HUES48 (cell line): ENCODE results near the gene NPIPA5.
"Not testable (repeated sequence)": the region's sequence is repeated elsewhere in the genome, so short reads cannot be mapped to it uniquely, and the experiment has no call there.

Experiments used
- H3K27ac ChIP-seq: one replicate; pipeline ENCODE4 v1.7.0; 2013; ENCODE audit warnings: low read depth, low read length, inconsistent platforms
- H3K27me3 ChIP-seq: 2 replicates; pipeline ENCODE4 v1.6.1; 2013; ENCODE audit warnings: mild to moderate bottlenecking, low read length; ENCODE audit not compliant: control insufficient read depth, insufficient read depth
- H3K36me3 ChIP-seq: 2 replicates; pipeline ENCODE4 v1.6.1; 2013; ENCODE audit warnings: low read length; ENCODE audit not compliant: control insufficient read depth, insufficient read depth
- H3K4me1 ChIP-seq: 2 replicates; pipeline ENCODE4 v1.6.1; 2013; ENCODE audit warnings: mild to moderate bottlenecking, low read length; ENCODE audit not compliant: control insufficient read depth, insufficient read depth
- H3K4me3 ChIP-seq: 2 replicates; pipeline ENCODE4 v1.5.1; 2013; ENCODE audit warnings: mild to moderate bottlenecking, low read depth, low read length
- H3K9ac ChIP-seq: 2 replicates; pipeline ENCODE4 v1.6.1; 2013; ENCODE audit warnings: mild to moderate bottlenecking, low read depth, low read length, moderate library complexity
- H3K9me3 ChIP-seq: 2 replicates; pipeline ENCODE4 v1.6.1; 2013; ENCODE audit warnings: low read length; ENCODE audit not compliant: control insufficient read depth, insufficient read depth

NPIPA5 gene

DNA sequence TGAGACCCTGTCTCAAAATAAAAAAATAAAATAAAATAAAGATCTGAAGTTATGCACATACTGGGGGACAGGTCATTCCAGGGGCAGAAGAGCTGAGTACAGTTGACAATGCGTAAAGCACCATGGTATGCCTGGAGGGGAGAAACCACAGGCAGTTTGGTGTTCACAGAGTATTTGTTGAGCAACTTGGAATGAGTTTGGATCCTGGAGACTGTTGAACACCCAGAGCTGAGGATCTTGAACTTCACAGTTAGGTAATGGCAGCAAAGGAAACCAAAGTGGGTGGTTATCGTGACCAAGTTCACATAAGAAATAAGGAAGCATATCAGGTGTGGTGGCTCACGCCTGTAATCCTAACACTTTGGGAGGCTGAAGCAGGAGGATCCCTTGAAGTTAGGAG lies 26.0 kb upstream of the NPIPA5 start:
- not testable (repeated sequence) for H3K27ac ChIP-seq, H3K36me3 ChIP-seq, H3K27me3 ChIP-seq, H3K9me3 ChIP-seq, H3K9ac ChIP-seq, H3K4me3 ChIP-seq
- H3K4me1 ChIP-seq = peaks cover 10% of the 10 kb centered on the region

DNA sequence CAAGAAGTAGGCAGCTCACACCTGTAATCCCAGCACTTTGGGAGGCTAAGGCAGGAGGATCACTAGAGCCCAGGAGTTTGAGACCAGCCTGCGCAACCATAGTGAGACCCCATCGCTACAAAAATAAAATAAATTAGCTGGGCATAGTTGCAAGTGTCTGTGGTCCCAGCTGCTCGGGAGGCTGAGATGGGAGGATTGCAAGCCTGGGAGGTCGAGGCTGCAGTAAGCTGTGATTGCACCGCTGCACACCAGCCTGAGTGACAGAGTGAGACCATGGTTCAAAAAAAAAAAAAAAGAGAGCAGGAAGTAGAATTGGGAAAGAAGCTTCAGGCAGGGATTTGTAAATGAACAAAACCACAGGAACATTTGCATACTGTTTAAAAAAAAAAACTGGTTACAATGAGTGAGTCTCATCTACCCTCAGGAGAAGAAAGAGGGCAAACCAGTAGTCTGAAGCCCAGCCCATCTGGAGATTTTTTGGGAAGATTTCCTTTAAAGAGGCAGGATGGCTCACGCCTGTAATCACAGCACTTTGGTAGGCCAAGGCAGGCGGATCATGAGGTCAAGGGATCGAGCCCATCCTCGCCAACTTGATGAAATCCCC lies 25.4 kb upstream of the NPIPA5 start:
- Histone ChIP-seq H3K27ac (peak overlapping the region; percentile 49), H3K9ac (no peak overlapping the region), H3K9me3 (no peaks in the 10 kb centered on the region), H3K4me3 (no peak overlapping the region), H3K4me1 (peaks cover 14% of the 10 kb centered on the region), H3K36me3 (no peaks in the 10 kb centered on the region), H3K27me3 (no peaks in the 10 kb centered on the region)

DNA sequence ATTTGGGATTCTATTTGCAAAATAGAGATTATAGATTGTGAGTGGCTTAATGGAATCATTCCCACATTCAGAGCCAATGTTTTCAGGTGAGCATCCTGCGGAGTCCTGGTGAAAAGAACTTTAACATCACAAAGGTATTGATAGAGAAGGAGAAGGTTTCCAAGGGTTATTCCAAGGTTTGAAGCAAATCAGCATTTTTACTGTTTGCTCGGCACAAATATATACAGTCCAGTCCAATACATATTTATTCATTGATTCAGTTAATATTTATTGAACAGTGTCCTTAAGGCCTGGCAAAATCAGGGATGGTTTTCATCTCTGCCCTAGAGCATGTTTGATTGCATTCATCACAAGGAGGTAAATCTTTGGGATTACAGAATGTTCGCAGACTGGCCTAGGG lies 23.9 kb upstream of the NPIPA5 start:
- no peaks in the 10 kb centered on the region for H3K36me3 ChIP-seq
- H3K27ac ChIP-seq = peak overlapping the region; percentile 61
- H3K27me3 ChIP-seq = no peaks in the 10 kb centered on the region
- peaks cover 22% of the 10 kb centered on the region for H3K4me1 ChIP-seq
- no peak overlapping the region for H3K9ac ChIP-seq
- H3K9me3 ChIP-seq = no peaks in the 10 kb centered on the region
- H3K4me3 ChIP-seq = no peak overlapping the region

DNA sequence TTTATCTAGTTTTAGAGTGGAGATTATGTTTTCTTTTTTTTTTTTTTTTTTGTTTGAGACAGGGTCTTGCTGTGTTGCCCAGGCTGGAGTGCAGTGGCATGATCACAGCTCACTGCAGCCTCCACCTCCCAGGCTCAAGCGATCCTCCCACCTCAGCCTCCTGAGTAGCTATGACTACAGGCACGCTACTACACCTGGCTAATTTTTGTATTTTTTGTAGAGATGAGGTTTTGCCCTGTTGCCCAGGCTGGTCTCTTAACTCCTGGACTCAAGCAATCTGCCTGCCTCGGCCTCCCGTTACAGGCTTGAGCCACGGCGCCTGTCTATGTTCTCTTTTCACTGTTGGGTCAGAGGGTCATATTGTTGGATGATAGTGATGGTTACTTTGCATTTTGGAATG lies 22.2 kb upstream of the NPIPA5 start:
- not testable (repeated sequence) for H3K9me3 ChIP-seq, H3K27ac ChIP-seq, H3K36me3 ChIP-seq, H3K9ac ChIP-seq, H3K27me3 ChIP-seq, H3K4me3 ChIP-seq
- peaks cover 24% of the 10 kb centered on the region for H3K4me1 ChIP-seq

DNA sequence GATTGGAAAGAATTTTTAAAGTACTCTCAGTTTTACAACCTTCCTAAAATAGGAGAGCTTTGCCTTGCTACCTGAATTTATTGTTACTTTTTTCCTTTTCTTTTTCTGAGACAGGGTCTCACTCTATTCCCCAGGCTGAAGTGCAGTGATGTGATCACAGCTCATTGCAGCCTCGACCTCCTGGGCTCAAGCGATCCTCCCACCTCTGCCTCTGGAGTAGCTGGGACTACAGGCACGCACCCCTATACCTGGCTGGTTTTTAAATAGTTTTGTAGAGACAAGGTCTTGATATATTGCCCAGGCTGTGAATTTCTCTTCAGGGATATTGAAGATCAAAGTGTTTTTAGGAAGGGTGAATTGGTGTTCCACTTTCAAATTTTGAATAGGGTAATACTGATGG lies 21.2 kb upstream of the NPIPA5 start:
- no peaks in the 10 kb centered on the region for H3K36me3 ChIP-seq
- H3K4me1 ChIP-seq = peaks cover 24% of the 10 kb centered on the region
- H3K27me3 ChIP-seq = no peaks in the 10 kb centered on the region
- no peak overlapping the region for H3K27ac ChIP-seq
- H3K4me3 ChIP-seq = no peak overlapping the region
- H3K9me3 ChIP-seq = no peaks in the 10 kb centered on the region
- H3K9ac ChIP-seq = no peak overlapping the region

DNA sequence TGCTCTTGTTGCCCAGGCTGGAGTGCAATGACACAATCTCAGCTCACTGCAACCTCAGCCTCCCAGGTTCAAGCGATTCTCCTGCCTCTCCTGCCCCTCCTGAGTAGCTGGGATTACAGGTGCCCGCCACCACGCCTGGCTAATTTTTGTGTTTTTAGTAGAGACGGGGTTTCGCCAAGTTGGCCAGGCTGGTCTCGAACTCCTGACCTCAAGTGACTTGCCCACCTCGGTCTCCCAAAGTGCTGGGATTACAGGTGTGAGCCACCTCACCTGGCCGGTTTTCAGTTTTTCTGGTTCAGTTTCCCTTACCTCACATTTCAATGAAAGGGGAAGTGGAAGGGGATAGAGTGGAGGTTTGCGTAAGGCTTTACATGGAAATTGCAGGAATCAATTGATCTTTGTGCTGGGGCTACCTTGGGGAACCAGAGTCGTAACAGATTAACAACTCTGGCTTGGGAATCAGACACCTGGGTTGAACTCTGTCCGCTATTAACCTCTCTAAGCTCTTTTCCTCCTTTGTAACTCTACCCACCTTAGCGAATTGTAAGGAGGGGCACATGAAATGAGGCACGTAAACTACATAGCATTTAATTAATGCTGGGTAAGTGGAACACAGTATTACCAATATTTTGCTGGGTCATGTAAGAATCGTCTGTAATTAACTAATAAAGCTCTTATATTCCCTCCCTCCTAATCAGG lies 20.7 kb upstream of the NPIPA5 start:
- no peaks in the 10 kb centered on the region for H3K27me3 ChIP-seq
- no peak overlapping the region for H3K9ac ChIP-seq
- no peak overlapping the region for H3K27ac ChIP-seq
- peaks cover 24% of the 10 kb centered on the region for H3K4me1 ChIP-seq
- no peak overlapping the region for H3K4me3 ChIP-seq
- no peaks in the 10 kb centered on the region for H3K9me3 ChIP-seq
- H3K36me3 ChIP-seq = no peaks in the 10 kb centered on the region

DNA sequence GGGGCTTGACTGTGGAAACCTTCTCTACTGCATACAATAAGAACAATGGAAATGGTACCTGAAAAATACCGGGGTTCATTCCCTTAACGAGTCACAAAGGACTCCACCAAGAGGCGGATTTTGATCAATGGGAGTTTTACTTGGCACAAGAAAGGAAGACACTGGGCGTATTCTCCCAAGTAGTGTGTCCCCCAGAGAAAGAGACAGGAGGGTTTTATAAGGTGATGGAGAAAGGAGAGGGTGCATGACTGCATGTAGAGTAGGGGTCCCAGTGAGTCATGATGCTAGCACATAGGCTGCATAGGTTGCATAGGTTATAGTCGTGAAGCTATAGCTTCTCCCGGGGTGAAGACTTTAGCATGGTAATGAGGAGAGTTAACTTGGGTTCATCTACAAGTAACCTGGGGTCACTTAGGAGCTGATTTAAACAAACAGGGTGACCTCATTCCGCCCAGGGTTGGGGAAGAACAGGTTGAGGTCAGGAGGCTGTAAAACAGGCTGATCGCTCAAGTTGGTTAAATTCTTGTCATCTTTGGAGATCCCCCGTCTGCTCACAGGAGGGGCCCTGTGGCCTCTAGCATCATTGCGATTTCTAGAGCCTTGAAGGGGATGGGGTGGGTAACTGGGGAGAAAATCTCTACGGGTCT lies 19.0 kb upstream of the NPIPA5 start:
- Histone ChIP-seq H3K36me3 (no peaks in the 10 kb centered on the region), H3K4me1 (peaks cover 17% of the 10 kb centered on the region), H3K9me3 (no peaks in the 10 kb centered on the region), H3K27ac (no peak overlapping the region), H3K27me3 (no peaks in the 10 kb centered on the region), H3K9ac (no peak overlapping the region), H3K4me3 (no peak overlapping the region)

DNA sequence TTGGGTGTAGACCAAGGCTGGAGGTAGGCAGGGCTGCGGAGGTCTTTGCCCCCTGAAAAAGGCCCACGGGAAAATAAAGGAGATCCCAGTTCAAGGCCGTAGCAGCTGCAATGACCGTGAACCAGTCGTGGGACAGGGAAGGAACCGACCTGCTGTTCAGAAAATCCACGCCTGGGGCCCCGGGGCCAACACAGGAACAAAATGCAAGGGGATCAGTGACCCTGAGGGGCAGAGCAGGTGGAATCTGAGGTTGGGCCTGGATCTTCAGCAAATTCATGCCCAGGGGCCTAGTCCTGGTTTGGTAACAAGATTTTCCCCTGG lies 18.4 kb upstream of the NPIPA5 start:
- not testable (repeated sequence) for H3K36me3 ChIP-seq, H3K9ac ChIP-seq, H3K27ac ChIP-seq, H3K9me3 ChIP-seq, H3K27me3 ChIP-seq
- H3K4me1 ChIP-seq = peaks cover 15% of the 10 kb centered on the region
- peak overlapping the region; percentile 75 for H3K4me3 ChIP-seq

DNA sequence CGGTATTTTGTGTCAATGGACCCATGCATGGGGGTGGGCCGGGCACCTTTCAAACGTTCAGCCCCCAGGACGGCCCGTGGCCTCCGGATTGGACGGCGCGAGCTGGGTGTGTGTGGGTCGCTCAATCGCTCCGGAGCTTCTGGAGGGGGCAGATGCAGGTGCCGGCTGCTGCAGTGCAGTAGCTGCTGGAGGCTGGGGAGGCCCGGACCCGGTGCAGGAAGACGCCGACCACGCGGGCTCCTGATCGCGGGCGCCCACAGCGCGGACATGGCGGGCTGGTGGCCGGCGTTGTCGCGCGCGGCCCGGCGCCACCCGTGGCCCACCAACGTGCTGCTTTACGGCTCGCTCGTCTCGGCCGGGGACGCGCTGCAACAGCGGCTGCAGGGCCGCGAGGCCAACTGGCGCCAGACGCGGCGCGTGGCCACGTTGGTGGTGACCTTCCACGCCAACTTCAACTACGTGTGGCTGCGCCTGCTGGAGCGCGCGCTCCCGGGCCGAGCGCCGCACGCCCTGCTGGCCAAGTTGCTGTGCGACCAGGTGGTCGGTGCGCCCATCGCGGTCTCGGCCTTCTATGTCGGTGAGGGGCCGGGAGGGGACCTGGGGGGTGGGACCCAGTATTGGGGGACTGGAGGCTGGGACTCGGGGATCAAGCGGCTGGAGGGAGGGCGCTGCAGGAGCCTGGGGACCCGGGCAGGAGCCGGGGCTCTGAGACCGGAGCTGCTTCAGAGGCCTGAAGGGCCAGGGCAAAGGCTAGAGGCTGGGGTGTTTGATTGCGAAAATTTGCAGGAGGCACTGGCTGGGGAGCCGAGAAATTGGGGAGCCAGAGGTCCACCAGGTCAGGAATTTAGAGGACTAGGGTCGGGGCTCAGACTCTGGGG lies 17.8 kb upstream of the NPIPA5 start, which contains the start of gene MPV17L:
TSS of gene MPV17L (plus strand) at position 124 of the 878 bp plus-strand sequence. CDS start at position 268, 144 bp downstream.
- not testable (repeated sequence) for H3K27me3 ChIP-seq, H3K27ac ChIP-seq, H3K36me3 ChIP-seq, H3K9me3 ChIP-seq
- peak within 1 kb of the TSS; percentile 75 for H3K4me3 ChIP-seq
- H3K9ac ChIP-seq = peak within 1 kb of the TSS; percentile 51
- peaks cover 15% of the 10 kb centered on the region for H3K4me1 ChIP-seq

DNA sequence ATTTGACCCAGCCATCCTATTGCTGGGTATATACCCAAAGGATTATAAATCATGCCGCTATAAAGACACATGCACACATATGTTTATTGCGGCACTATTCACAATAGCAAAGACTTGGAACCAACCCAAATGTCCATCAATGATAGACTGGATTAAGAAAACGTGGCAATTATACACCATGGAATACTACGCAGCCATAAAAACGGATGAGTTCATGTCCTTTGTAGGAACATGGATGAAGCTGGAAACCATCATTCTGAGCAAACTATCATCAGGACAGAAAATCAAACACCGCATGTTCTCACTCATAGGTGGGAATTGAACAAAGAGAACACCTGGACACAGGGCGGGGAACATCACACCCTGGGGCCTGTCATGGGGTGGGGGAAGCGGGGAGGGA lies 14.9 kb upstream of the NPIPA5 start:
- H3K27me3 ChIP-seq, H3K36me3 ChIP-seq, H3K9ac ChIP-seq, H3K27ac ChIP-seq, H3K4me3 ChIP-seq, H3K4me1 ChIP-seq, H3K9me3 ChIP-seq: not testable (repeated sequence)

DNA sequence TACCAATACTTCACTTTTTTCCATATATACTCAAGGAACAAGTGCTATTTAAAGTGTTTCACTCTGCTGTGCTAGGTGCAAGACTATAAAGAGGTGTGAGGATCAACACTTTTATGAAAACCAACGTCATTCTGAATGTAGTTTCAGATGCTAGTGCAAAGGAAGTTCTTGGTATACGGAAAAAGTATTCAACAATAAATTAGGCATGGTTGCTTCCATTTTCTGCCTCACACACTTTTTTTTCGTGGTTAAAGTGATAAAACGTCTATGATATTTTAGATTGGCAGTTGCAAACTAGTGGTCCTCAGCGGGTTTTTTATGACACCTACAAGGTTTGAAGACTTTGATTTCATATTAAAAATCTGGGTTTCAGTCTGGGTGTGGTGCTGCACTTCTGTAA lies 11.8 kb upstream of the NPIPA5 start:
- H3K36me3 ChIP-seq, H3K27ac ChIP-seq, H3K4me3 ChIP-seq, H3K9ac ChIP-seq, H3K4me1 ChIP-seq, H3K27me3 ChIP-seq, H3K9me3 ChIP-seq: not testable (repeated sequence)
